Eye (tissue), 1 donor: ENCODE measurements around the gene MRPL54.

ENCODE experiments used
- DNase-seq: peaks from one replicate; pipeline ENCODE4 v3.0.0-alpha.2; 2015

The MRPL54 gene

GRCh38 chr19:3770136-3770999 lies 7.9 kb downstream of the MRPL54 start:
- DNase-seq: no peak

- DNase-seq: no peak
Measured at GRCh38 chr19:3771000-3771905, 8.8 kb downstream of the MRPL54 start.

- DNase-seq: no peak
Measured at GRCh38 chr19:3771906-3772455, 9.5 kb downstream of the MRPL54 start, which contains the start of gene RAX2. Gene RAX2, minus strand, starts transcription at chr19:3772228. Its CDS starts 486 bp downstream, at chr19:3771742.

- no peak for DNase-seq
Measured at GRCh38 chr19:3773814-3774515, 11.5 kb downstream of the MRPL54 start.

- DNase-seq: peak; percentile 55
Measured at GRCh38 chr19:3774621-3775373, 12.3 kb downstream of the MRPL54 start.

- no peak for DNase-seq
Measured at GRCh38 chr19:3775374-3775711, 12.9 kb downstream of the MRPL54 start.

- DNase-seq: no peak
Measured at GRCh38 chr19:3775831-3776230, 13.3 kb downstream of the MRPL54 start.

- DNase-seq: no peak
Measured at GRCh38 chr19:3776479-3777040, 14.1 kb downstream of the MRPL54 start.

- no peak for DNase-seq
Measured at GRCh38 chr19:3778104-3778867, 15.8 kb downstream of the MRPL54 start.

- DNase-seq: no peak
Measured at GRCh38 chr19:3778899-3779723, 16.6 kb downstream of the MRPL54 start.

GRCh38 chr19:3780786-3781304 lies 18.4 kb downstream of the MRPL54 start:
- DNase-seq: no peak

- no peak for DNase-seq
Measured at GRCh38 chr19:3781603-3782002, 19.1 kb downstream of the MRPL54 start.

- DNase-seq: no peak
Measured at GRCh38 chr19:3782330-3782729, 19.8 kb downstream of the MRPL54 start.

GRCh38 chr19:3782903-3783302 lies 20.4 kb downstream of the MRPL54 start:
- no peak for DNase-seq

GRCh38 chr19:3783660-3784584 lies 21.4 kb downstream of the MRPL54 start:
- DNase-seq: no peak

GRCh38 chr19:3784607-3785450 lies 22.3 kb downstream of the MRPL54 start:
- no peak for DNase-seq

- DNase-seq: peak; percentile 16
Measured at GRCh38 chr19:3785451-3785937, 23.0 kb downstream of the MRPL54 start.
